GM12878 (cell line): Measurements from ENCODE around the gene TESK2. TPM values are rescaled to one million over a fixed set of nuclear protein-coding genes. Genes with fewer than 3 reads are reported as not detected.
A peak's percentile ranks its signal among the peaks of the same experiment; 100 is the strongest.

Experiments used
- ATAC-seq: fragments of 200-7000 bp; cut with Tn5 transposase; 3 replicates; pipeline ENCODE4 v1.9.1; 2020; ENCODE audit warnings: mild to moderate bottlenecking, moderate library complexity
- BruUV-seq: library from RNA; stranded (reverse); fragments of 400-500 nt; replicated peaks from 2 replicates; lab custom pipeline; 2021; lab: Mats Ljungman, UMichigan
- CTCF ChIA-PET: fragments of 300-600 bp; sonication (Branson Sonifier 250); formaldehyde crosslinking; extraction: SDS; loops from one replicate; lab custom pipeline; 2021; ENCODE audit warnings: inconsistent platforms; lab: Yijun Ruan, JAX
- POLR2A ChIA-PET: fragments of 350-600 bp; formaldehyde crosslinking; extraction: SDS; loops from one replicate; lab custom pipeline; 2021; ENCODE audit warnings: inconsistent platforms; lab: Charles Lee
- RAD21 ChIA-PET: fragments of 300-600 bp; sonication (Branson Sonifier 250); formaldehyde crosslinking; loops from one replicate; lab custom pipeline; 2023; ENCODE audit warnings: antibody characterized with exemption; ENCODE audit not compliant: unreplicated experiment; lab: Charles Lee
- SMC1A ChIA-PET: fragments of 300-600 bp; sonication (Branson Sonifier 250); formaldehyde crosslinking; loops from one replicate; lab custom pipeline; 2023; ENCODE audit not compliant: unreplicated experiment, uncharacterized antibody; lab: Charles Lee
- DNase-seq: peaks from one replicate; pipeline ENCODE4 v3.0.0-alpha.2; 2011; ENCODE audit warnings: low read depth, low spot score
- FAIRE-seq: peaks from 3 replicates; lab custom pipeline; 2011; peaks lifted over from hg19 to GRCh38; lab: Jason Lieb, UNC
- H2AFZ ChIP-seq: 2 replicates; pipeline ENCODE4 v1.6.0; 2011; ENCODE audit warnings: low read depth, low read length, control low read depth; ENCODE audit not compliant: control insufficient read depth
- H3K27ac ChIP-seq: 2 replicates; pipeline ENCODE4 v1.5.1; 2011; ENCODE audit warnings: control low read depth; ENCODE audit not compliant: control insufficient read depth, insufficient read depth
- H3K27me3 ChIP-seq, 2 experiments: replicated peaks in 1 of 2; 2 replicates each; pipeline versions ENCODE4 v1.6.0 to v1.6.1; 2011; ENCODE audit warnings: low read length in 1 of 2; ENCODE audit not compliant: control insufficient read depth in 2 of 2, insufficient read depth in 2 of 2
- H3K36me3 ChIP-seq, 2 experiments: 2 replicates each; pipeline ENCODE4 v1.5.1; 2011; ENCODE audit warnings: low read length in 1 of 2; ENCODE audit not compliant: control insufficient read depth in 2 of 2, insufficient read depth in 2 of 2
- H3K4me1 ChIP-seq: 2 replicates; pipeline ENCODE4 v1.6.1; 2011; ENCODE audit warnings: mild to moderate bottlenecking, low read length, moderate library complexity, mixed read lengths; ENCODE audit not compliant: control insufficient read depth, insufficient read depth
- H3K4me2 ChIP-seq: 2 replicates; pipeline ENCODE4 v1.6.0; 2011; ENCODE audit warnings: control low read depth; ENCODE audit not compliant: control insufficient read depth, insufficient read depth
- H3K4me3 ChIP-seq: fragments of 200-600 bp; sonication (generic); 2 replicates; pipeline ENCODE4 v1.5.1; 2016
- H3K79me2 ChIP-seq: 2 replicates; pipeline ENCODE4 v1.6.0; 2011; ENCODE audit warnings: low read length; ENCODE audit not compliant: control insufficient read depth, insufficient read depth
- H3K9ac ChIP-seq: 2 replicates; pipeline ENCODE4 v1.8.0; 2011; ENCODE audit warnings: low read length, control low read depth, mixed read lengths; ENCODE audit not compliant: control insufficient read depth, insufficient read depth
- H3K9me3 ChIP-seq: replicated peaks from 3 replicates; pipeline ENCODE4 v1.5.1; 2011; ENCODE audit warnings: mild to moderate bottlenecking, low read length; ENCODE audit not compliant: control insufficient read depth, insufficient read depth
- H4K20me1 ChIP-seq: 2 replicates; pipeline ENCODE4 v1.6.0; 2011; ENCODE audit not compliant: control insufficient read depth, insufficient read depth
- NBN ChIP-seq: fragments of 450-650 bp; IDR thresholded peaks from 2 replicates; pipeline ENCODE4 v1.6.1; 2016
- ZNF384 ChIP-seq: IDR thresholded peaks from 2 replicates; pipeline ENCODE4 v1.6.1; 2012; ENCODE audit warnings: low read depth, mild to moderate bottlenecking, low read length, improper control_type of control experiment, borderline replicate concordance
- WGBS: methylation state at CpG from one replicate; pipeline ENCODE4 v1.1.6; 2016; ENCODE audit warnings: low lambda C conversion rate; ENCODE audit not compliant: insufficient replicate concordance, insufficient coverage; ENCODE audit errors: missing lambda C conversion rate; 5-methylcytosine and 5-hydroxymethylcytosine counted together
- in situ Hi-C: fragments of 300-500 bp; cut with MboI; formaldehyde crosslinking; loops from 9 replicates; pipeline ENCODE4 v1.14.3; 2018; ENCODE audit warnings: mixed read lengths
- intact Hi-C: fragments of 100-400 bp; cut with micrococcal nuclease; formaldehyde crosslinking; loops from one replicate; pipeline ENCODE4 v1.14.2; 2022; ENCODE audit not compliant: unreplicated experiment
- polyA plus RNA-seq, 11 experiments: library from polyadenylated mRNA; depleted of rRNA in 4 of 11; unstranded in 6 of 11; stranded (reverse) in 5 of 11; fragments of >200 nt; fragmentation: Nextera tagmentation in 4 of 11; fragmentation: Illumina TruSeq in 1 of 11; extraction: Ambion mirVana in 4 of 11; extraction: Trizol in 1 of 11; gene quantifications; 1 replicate in 1 of 11; 2 replicates in 10 of 11; pipeline versions ENCODE4 v1.2.1 to v1.2.3, GENCODE V29; 2011 to 2016; ENCODE audit warnings: inconsistent platforms in 2 of 11, missing spikeins in 2 of 11, low read depth in 1 of 11
- total RNA-seq, 4 experiments: library from RNA; depleted of rRNA in 3 of 4; stranded (reverse); fragments of >200 nt in 3 of 4; fragmentation: Illumina TruSeq in 1 of 4; extraction: Trizol in 1 of 4; gene quantifications; 2 replicates each; pipeline versions ENCODE4 v1.2.1 to v1.2.3, GENCODE V29; 2013 to 2021
- TF ChIP-seq, protein P1 (sequence below), 3 experiments: IDR thresholded peaks in 2 of 3; conservative IDR thresholded peaks in 1 of 3; 2 replicates each; pipeline ENCODE4 v1.5.1; 2011; ENCODE audit warnings: low read depth in 3 of 3, low read length in 3 of 3, mild to moderate bottlenecking in 3 of 3, control low read depth in 2 of 3, moderate library complexity in 2 of 3, inconsistent platforms in 1 of 3, mixed read lengths in 1 of 3; ENCODE audit not compliant: control insufficient read depth in 2 of 3, insufficient read depth in 1 of 3; ENCODE audit errors: extremely low read depth in 1 of 3
- TF ChIP-seq, protein P2 (sequence below): fragments of 450-650 bp; IDR thresholded peaks from 2 replicates; pipeline ENCODE4 v1.6.1; 2017; ENCODE audit warnings: mild to moderate bottlenecking, moderate library complexity

TESK2 gene
- total and polyA plus RNA-seq, 10 of the 15 experiments (the other 5 are each of a cell fraction or from before 2014, with no cell fraction given): 2.2 to 10.0 (median 5.7) TPM

DNA sequence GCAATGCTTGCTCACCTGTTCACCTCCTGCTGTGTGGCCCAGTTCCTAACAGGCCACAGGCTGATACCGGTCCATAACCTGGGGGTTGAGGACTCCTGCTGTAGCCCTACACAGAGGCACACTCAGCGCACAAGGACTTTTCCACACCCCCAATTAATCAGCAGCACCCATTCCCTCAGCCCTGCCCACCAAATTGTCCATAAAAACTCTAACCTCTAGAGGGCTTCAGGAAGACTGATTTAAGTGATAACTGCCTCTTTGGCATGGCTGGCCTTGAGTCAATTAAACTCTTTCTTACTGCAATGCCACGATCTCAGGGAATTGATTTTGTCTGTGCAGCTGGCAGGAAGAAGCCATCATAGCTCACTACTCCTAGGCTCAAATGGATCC lies 79.5 kb downstream of the TESK2 start:
- Histone ChIP-seq H3K9me3 (no peaks in the 10 kb centered on the region), H3K27me3 (no peaks in the 10 kb centered on the region), H3K27ac (no peak overlapping the region), H3K36me3 (no peaks in the 10 kb centered on the region)
- RAD21 ChIA-PET: no interaction called here
- POLR2A ChIA-PET: interaction anchor here (0.5 to 0.9 kb wide), 2 partner anchors 16 to 56 kb away, joined by 3 read pairs; no protein-coding TSS in a partner anchor
- no peak for DNase-seq
- in situ Hi-C loops: no loop called here
- SMC1A ChIA-PET: interaction anchor here (1.7 kb wide), 1 partner anchor 18 kb away, joined by 4 read pairs; no protein-coding TSS in a partner anchor
- TF ChIP-seq, protein P1, sequence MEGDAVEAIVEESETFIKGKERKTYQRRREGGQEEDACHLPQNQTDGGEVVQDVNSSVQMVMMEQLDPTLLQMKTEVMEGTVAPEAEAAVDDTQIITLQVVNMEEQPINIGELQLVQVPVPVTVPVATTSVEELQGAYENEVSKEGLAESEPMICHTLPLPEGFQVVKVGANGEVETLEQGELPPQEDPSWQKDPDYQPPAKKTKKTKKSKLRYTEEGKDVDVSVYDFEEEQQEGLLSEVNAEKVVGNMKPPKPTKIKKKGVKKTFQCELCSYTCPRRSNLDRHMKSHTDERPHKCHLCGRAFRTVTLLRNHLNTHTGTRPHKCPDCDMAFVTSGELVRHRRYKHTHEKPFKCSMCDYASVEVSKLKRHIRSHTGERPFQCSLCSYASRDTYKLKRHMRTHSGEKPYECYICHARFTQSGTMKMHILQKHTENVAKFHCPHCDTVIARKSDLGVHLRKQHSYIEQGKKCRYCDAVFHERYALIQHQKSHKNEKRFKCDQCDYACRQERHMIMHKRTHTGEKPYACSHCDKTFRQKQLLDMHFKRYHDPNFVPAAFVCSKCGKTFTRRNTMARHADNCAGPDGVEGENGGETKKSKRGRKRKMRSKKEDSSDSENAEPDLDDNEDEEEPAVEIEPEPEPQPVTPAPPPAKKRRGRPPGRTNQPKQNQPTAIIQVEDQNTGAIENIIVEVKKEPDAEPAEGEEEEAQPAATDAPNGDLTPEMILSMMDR (IDR thresholded peaks at IDR 0.05 in 2 of 3, conservative IDR thresholded peaks at IDR 0.05 in 1 of 3; ENCODE audit: control insufficient read depth in 2 of 3, extremely low read depth in 1 of 3, insufficient read depth in 1 of 3, low read depth in 3 of 3, low read length in 3 of 3): 0 out of 6 replicates have a peak, but pooled peaks of 1 of the 3 experiments have one; percentile 4
- TF ChIP-seq, protein P2, sequence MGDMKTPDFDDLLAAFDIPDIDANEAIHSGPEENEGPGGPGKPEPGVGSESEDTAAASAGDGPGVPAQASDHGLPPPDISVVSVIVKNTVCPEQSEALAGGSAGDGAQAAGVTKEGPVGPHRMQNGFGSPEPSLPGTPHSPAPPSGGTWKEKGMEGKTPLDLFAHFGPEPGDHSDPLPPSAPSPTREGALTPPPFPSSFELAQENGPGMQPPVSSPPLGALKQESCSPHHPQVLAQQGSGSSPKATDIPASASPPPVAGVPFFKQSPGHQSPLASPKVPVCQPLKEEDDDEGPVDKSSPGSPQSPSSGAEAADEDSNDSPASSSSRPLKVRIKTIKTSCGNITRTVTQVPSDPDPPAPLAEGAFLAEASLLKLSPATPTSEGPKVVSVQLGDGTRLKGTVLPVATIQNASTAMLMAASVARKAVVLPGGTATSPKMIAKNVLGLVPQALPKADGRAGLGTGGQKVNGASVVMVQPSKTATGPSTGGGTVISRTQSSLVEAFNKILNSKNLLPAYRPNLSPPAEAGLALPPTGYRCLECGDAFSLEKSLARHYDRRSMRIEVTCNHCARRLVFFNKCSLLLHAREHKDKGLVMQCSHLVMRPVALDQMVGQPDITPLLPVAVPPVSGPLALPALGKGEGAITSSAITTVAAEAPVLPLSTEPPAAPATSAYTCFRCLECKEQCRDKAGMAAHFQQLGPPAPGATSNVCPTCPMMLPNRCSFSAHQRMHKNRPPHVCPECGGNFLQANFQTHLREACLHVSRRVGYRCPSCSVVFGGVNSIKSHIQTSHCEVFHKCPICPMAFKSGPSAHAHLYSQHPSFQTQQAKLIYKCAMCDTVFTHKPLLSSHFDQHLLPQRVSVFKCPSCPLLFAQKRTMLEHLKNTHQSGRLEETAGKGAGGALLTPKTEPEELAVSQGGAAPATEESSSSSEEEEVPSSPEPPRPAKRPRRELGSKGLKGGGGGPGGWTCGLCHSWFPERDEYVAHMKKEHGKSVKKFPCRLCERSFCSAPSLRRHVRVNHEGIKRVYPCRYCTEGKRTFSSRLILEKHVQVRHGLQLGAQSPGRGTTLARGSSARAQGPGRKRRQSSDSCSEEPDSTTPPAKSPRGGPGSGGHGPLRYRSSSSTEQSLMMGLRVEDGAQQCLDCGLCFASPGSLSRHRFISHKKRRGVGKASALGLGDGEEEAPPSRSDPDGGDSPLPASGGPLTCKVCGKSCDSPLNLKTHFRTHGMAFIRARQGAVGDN: no peak
- TF ChIP-seq ZNF384: no peak
- no peak for TF ChIP-seq NBN
- TF ChIP-seq, all 136 proteins: peak for 1
- no peak overlapping the region for H3K4me3 ChIP-seq
- ATAC-seq: no peak
- intact Hi-C loops: no loop called here
- WGBS: 70% methylated on average over 3 of the region's 3 CpGs
- FAIRE-seq: no peak
- peaks cover 14% of the 10 kb centered on the region for H3K4me1 ChIP-seq
- H2AFZ ChIP-seq: no peak overlapping the region
- H3K9ac ChIP-seq: no peak overlapping the region
- CTCF ChIA-PET: interaction anchor here (1.1 to 4.4 kb wide), 3 partner anchors 32 to 159 kb away, joined by 3 to 23 read pairs (median 3); no protein-coding TSS in a partner anchor
- H3K79me2 ChIP-seq: no peaks in the 10 kb centered on the region
- H4K20me1 ChIP-seq: no peaks in the 10 kb centered on the region
- BruUV-seq: no TSS peak
- no peak overlapping the region for H3K4me2 ChIP-seq
